Measurements from ENCODE around the gene CDK14. TPM values are rescaled to one million over a fixed set of nuclear protein-coding genes. Genes with fewer than 3 reads are reported as not detected.
"Not testable (repeated sequence)": the region's sequence is repeated elsewhere in the genome, so short reads cannot be mapped to it uniquely, and the experiment has no call there.

CDK14 gene
- total RNA-seq, 4 donors from 2014 or later, result 29.3 to 37.8 (median 33.0) TPM

DNA sequence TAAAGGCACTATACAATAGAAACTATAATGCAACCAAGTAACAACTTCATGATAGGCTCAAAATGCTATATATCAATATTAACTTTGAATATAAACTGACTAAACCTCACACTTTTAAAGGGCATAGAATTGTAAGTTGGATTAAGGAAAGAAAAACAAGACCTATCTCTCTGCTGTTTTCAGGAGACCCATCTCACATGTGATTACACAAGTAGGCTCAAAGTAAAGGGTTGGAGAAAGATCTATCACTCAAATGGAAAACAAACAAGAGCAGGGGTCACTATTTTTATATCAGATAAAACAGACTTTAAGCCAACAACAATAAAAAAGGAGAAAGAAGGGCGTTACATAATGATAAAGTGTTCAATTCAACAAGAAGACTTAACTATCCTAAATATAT, 155.5 kb downstream of the CDK14 start:
- intact Hi-C loops (cut with DNase I), result no loop called here
- TF ChIP-seq POLR2A (IDR thresholded peaks at IDR 0.05), result no peak
- TF ChIP-seq, protein P1, sequence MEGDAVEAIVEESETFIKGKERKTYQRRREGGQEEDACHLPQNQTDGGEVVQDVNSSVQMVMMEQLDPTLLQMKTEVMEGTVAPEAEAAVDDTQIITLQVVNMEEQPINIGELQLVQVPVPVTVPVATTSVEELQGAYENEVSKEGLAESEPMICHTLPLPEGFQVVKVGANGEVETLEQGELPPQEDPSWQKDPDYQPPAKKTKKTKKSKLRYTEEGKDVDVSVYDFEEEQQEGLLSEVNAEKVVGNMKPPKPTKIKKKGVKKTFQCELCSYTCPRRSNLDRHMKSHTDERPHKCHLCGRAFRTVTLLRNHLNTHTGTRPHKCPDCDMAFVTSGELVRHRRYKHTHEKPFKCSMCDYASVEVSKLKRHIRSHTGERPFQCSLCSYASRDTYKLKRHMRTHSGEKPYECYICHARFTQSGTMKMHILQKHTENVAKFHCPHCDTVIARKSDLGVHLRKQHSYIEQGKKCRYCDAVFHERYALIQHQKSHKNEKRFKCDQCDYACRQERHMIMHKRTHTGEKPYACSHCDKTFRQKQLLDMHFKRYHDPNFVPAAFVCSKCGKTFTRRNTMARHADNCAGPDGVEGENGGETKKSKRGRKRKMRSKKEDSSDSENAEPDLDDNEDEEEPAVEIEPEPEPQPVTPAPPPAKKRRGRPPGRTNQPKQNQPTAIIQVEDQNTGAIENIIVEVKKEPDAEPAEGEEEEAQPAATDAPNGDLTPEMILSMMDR (IDR thresholded peaks at IDR 0.05), result no peak
- H3K27ac ChIP-seq, result no peak overlapping the region
- 84 to 94% methylated on average over 1 of the region's 1 CpG for WGBS, 2 donors
- no peaks in the 10 kb centered on the region for H3K9me3 ChIP-seq
- no peak for DNase-seq
- H3K27me3 ChIP-seq, result no peaks in the 10 kb centered on the region
- no peaks in the 10 kb centered on the region for H3K36me3 ChIP-seq
- no peaks in the 10 kb centered on the region for H3K4me1 ChIP-seq
- H3K4me3 ChIP-seq (replicated peaks in 1 of 3), result no peak overlapping the region

DNA sequence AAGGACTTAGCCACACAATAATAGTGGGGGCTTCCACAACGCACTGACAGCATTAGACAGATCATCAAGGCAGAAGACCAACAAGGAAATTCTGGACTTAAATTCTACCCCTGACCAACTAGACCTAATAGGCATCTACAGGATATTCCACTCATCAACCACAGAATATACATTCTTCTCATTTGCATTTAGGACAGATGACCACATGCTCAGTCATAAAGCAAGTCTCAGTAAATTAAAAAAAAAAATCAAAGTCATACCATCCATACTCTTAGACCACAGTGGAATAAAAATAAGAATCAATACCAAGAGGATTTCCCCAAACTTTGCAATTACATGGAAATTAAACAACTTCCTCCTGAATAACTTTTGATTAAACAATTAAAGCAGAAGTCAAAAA, 155.9 kb downstream of the CDK14 start:
- no peaks in the 10 kb centered on the region for H3K9me3 ChIP-seq
- H3K27me3 ChIP-seq, result no peaks in the 10 kb centered on the region
- no peak overlapping the region for H3K4me3 ChIP-seq (replicated peaks in 1 of 3)
- no peak overlapping the region for H3K27ac ChIP-seq
- WGBS, 2 donors, result 94 to 96% methylated on average over 1 of the region's 1 CpG
- no peak for TF ChIP-seq POLR2A (IDR thresholded peaks at IDR 0.05)
- TF ChIP-seq, protein P1 (IDR thresholded peaks at IDR 0.05), result no peak
- intact Hi-C loops (cut with DNase I), result no loop called here
- H3K36me3 ChIP-seq, result no peaks in the 10 kb centered on the region
- no peak for DNase-seq
- H3K4me1 ChIP-seq, result no peaks in the 10 kb centered on the region

DNA sequence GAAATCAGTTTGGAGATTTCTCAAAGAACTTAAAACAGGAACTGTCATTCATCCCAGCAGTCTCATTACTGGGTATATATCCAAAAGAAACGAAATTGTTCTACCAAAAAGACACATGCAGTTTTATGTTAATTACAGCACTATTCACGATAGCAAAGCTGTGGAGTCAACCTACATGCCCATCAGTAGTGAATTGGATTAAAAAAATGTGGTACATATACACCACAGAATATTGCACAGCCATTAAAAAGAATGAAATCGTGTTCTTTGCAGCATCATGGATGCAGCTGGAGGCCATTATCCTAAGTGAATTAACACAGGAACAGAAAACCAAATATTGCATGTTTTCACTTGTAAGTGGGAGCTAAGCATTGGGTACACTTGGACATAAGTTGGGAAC, 158.9 kb downstream of the CDK14 start:
- no peaks in the 10 kb centered on the region for H3K9me3 ChIP-seq
- intact Hi-C loops (cut with DNase I), result no loop called here
- no peak overlapping the region for H3K4me3 ChIP-seq (replicated peaks in 1 of 3)
- WGBS, 2 donors, result 84 to 96% methylated on average over 3 of the region's 3 CpGs
- H3K27me3 ChIP-seq, result no peaks in the 10 kb centered on the region
- H3K27ac ChIP-seq, result no peak overlapping the region
- H3K36me3 ChIP-seq, result no peaks in the 10 kb centered on the region
- peaks cover 3 to 15% of the 10 kb centered on the region in 2 donors for H3K4me1 ChIP-seq
- no peak for TF ChIP-seq POLR2A (IDR thresholded peaks at IDR 0.05)
- TF ChIP-seq, protein P1 (IDR thresholded peaks at IDR 0.05), result no peak
- DNase-seq, result no peak

DNA sequence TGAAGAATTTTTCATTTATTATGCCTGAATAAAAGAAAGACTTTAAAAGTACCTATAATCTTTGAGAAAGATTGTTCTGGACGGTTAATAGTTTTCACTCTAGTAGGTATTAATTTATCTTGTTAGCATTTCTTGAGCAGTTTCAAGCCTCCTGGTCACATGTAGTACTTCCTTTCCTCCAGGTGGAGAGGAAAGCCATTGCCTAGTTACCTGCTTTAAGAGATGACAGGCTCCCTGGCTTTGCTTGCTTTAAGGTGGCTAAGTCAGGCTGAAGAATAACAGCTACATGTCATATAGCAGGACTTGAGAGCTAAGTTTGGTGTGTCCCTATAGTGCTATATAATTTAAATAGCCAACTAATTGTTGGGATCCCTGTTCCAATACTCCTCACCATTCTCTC, 160.2 kb downstream of the CDK14 start:
- no peak for TF ChIP-seq POLR2A (IDR thresholded peaks at IDR 0.05)
- TF ChIP-seq, protein P1 (IDR thresholded peaks at IDR 0.05), result no peak
- DNase-seq, result no peak
- Histone ChIP-seq H3K4me1 (peaks cover 3 to 18% of the 10 kb centered on the region in 2 donors), H3K36me3 (no peaks in the 10 kb centered on the region), H3K9me3 (no peaks in the 10 kb centered on the region), H3K27ac (no peak overlapping the region), H3K27me3 (no peaks in the 10 kb centered on the region), H3K4me3 (replicated peaks in 1 of 3) (no peak overlapping the region)
- intact Hi-C loops (cut with DNase I), result no loop called here
- 91 to 92% methylated on average over 1 of the region's 1 CpG for WGBS, 2 donors

DNA sequence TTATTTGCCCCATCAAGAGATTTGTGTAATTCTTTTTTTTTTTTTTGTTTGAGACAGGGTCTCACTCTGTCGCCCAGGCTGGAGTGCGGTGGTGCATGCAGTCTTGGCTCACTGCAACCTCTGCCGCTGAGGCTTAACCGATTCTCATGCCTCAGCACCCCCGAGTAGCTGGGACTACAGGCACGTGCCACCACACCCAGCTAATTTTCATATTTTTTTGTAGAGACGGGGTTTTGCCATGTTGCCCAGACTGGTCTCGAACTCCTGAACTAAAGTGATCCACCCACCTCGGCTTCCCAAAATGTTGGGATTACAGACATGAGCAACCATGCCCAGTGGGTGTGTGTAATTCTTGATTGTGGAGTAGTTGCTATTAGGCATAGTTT, 161.4 kb downstream of the CDK14 start:
- H3K9me3 ChIP-seq; intact Hi-C loops (cut with DNase I); H3K36me3 ChIP-seq; H3K27ac ChIP-seq; H3K4me3 ChIP-seq (replicated peaks in 1 of 3); H3K27me3 ChIP-seq: not testable (repeated sequence)
- peaks cover 3 to 18% of the 10 kb centered on the region in 2 donors for H3K4me1 ChIP-seq
- 52 to 60% methylated on average over 9 of the region's 9 CpGs for WGBS, 2 donors
- DNase-seq, result peak; percentile 52 to 77
